SIG-M5 treated with dmso at 0.1 percent for 504 hours (cell line): ENCODE results near the gene RERG.
"Not testable (repeated sequence)": the region's sequence is repeated elsewhere in the genome, so short reads cannot be mapped to it uniquely, and the experiment has no call there.

ENCODE experiments used
- DNase-seq: peaks from one replicate; lab custom pipeline; 2025; ENCODE audit not compliant: unreplicated experiment; lab: John Stamatoyannopoulos, UW

RERG gene

GRCh38 chr12:15151161-15152091, 69.8 kb downstream of the RERG start:
- no peak for DNase-seq

DNA sequence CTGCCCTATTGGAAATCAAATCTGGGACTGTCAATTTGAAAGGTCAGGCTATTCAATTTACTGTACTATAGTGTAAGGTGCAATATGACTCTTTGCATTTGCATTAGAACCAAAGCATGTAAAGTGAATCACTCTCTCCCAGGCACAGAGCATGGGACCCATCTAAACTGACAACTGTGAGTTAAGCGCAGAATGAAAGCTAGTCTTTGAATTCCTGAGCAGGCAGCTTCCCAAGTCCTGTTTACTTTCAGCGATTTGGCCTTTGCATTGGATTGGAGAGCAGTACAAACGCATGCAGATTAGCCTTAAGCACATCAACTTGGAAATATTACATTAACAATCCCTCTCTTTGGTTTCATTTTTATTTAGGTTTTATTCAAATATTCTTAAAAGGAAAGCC, 74.6 kb downstream of the RERG start:
- DNase-seq = no peak

GRCh38 chr12:15143467-15143866, 77.8 kb downstream of the RERG start:
- DNase-seq = no peak

- no peak for DNase-seq
These were observed 78.5 kb downstream of the RERG start for GRCh38 chr12:15142711-15143110.

GRCh38 chr12:15131431-15131830, 89.8 kb downstream of the RERG start:
- no peak for DNase-seq

- no peak for DNase-seq
These were observed 90.7 kb downstream of the RERG start for GRCh38 chr12:15130541-15130940.

- DNase-seq = no peak
These were observed 97.8 kb downstream of the RERG start for GRCh38 chr12:15123401-15123800.

DNA sequence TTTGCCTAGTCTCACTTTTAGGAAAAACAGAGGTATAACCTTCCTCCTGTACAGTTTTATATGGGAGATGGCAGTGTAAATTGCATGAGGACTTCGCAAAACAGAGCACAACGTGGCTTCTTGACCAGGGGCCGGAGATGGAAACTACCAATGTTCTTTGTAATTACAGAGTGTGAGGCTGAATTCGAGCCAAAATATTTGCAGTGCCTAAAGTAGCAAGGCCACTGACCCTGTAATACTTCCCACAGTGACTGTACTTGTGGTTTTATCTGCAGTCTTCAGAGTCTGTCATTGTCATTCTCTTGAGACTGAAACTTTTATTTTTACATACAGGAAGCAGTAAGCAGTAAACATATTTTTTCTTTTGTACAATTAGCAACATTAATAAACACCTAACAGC, 98.9 kb downstream of the RERG start:
- DNase-seq = no peak

- no peak for DNase-seq
These were observed 102.3 kb downstream of the RERG start for GRCh38 chr12:15118955-15119354.

- no peak for DNase-seq
These were observed 104.2 kb downstream of the RERG start for GRCh38 chr12:15116983-15117382.

DNA sequence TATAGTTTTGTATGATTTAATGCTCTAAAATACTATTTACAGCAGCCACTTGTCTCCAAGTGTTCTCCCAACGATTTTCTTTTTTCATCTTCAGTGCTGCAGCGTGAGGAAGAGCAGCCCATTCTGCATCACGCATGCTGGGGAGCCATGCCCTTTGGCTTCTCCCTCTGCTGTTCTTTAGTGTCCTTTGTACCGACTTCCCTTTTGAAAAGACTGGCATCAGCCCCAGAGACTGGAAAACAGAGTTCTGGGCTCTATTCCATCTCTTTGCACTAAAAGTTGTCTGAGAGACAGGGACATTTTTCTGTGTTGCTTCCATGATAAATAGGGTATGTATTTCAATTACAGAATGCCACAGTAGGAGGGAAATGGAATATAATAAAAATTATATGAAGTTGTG, 105.1 kb downstream of the RERG start:
- no peak for DNase-seq

DNA sequence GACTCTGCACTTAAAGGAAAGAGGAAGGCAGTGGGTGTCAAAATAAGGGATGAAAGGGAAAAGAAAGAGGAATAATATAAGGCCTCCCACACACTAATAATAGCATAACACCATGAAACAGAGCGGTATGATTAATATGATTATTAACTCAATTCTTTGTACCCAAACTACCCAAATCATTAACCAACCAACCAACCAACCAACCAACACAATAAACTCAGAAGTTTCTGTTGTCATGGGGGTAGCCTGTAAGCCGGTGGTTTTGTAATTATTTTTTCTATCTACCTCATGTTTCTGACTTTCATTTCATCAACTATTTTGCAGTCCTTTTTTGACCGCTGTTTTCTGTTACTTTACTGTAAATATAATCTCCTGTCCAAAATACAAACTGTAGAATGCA, 105.8 kb downstream of the RERG start:
- no peak for DNase-seq

- DNase-seq = no peak
These were observed 106.7 kb downstream of the RERG start for GRCh38 chr12:15114501-15114900.

- no peak for DNase-seq
These were observed 128.4 kb downstream of the RERG start for GRCh38 chr12:15092826-15093225.

GRCh38 chr12:15090441-15090840, 130.8 kb downstream of the RERG start:
- DNase-seq = no peak

- no peak for DNase-seq
These were observed 133.1 kb downstream of the RERG start for GRCh38 chr12:15088105-15088504.

DNA sequence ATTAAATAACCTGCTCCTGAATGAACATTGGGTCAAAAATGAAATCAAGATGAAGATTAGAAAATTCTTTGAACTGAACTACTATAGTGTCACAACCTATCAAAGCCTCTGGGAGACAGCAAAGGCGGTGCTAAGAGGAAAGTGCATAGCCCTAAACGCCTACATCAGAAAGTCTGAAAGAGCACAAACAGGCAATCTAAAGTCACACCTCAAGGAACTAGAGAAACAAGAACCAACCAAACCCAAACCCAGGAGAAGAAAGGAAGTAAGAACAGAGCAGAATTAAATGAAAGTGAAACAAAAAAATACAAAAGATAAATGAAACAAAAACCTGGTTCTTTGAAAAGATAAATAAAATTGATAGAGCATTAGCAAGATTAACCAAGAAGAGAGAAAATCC, 143.5 kb downstream of the RERG start:
- not testable (repeated sequence) for DNase-seq

- no peak for DNase-seq
These were observed 146.9 kb downstream of the RERG start for GRCh38 chr12:15074351-15074750.

DNA sequence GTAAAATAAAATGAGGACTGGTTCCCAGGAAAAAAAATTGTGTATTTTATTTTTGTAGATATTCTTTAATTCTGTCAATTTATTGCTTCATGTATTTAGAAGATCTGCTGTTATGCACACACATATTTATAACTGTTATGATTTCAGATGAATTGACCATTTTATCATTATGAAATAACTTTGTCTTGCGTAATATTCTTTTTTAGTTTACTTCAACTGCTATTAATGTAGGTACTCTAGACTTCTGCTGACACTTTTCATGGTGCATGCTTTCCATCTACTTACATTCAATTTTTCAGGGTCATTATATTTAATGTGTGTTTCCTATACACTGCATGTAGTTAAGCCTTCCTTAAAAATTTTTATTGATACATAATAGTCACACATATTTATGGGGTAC, 162.1 kb downstream of the RERG start:
- no peak for DNase-seq
